A673 (cell line): ENCODE data around the gene TIMD4.

ENCODE experiments used
- CTCF ChIP-seq: fragments of 300-800, 200-600 bp; sonication (generic); conservative IDR thresholded peaks from 2 replicates; pipeline ENCODE4 v1.5.1; 2017; ENCODE audit warnings: low read depth, mild to moderate bottlenecking, antibody characterized with exemption, low read length, moderate library complexity, mixed read lengths
- EZH2 ChIP-seq: fragments of 200-600 bp; sonication (generic); IDR thresholded peaks from 2 replicates; pipeline ENCODE4 v1.6.1; 2017; ENCODE audit warnings: borderline replicate concordance, low read depth, mild to moderate bottlenecking, mixed read lengths, antibody characterized with exemption, low read length; ENCODE audit not compliant: poor library complexity, severe bottlenecking

- TF ChIP-seq CTCF (no peak), EZH2 (no peak)
Measured at GRCh38 chr5:156892223-156892622, 70.8 kb downstream of the TIMD4 start.
